Loucy (cell line): ENCODE measurements around the gene TSPEAR.

ENCODE experiments used
- EZH2phosphoT487 ChIP-seq: fragments of 200-600 bp; IDR thresholded peaks from 2 replicates; pipeline ENCODE4 v1.6.1; 2018; ENCODE audit warnings: antibody characterized with exemption, mild to moderate bottlenecking, moderate library complexity, borderline replicate concordance
- TF ChIP-seq, protein P1 (sequence below): fragments of 200-600 bp; sonication (generic); conservative IDR thresholded peaks from 2 replicates; pipeline ENCODE4 v1.5.1; 2014; ENCODE audit warnings: mild to moderate bottlenecking, antibody characterized with exemption, low read length

DNA sequence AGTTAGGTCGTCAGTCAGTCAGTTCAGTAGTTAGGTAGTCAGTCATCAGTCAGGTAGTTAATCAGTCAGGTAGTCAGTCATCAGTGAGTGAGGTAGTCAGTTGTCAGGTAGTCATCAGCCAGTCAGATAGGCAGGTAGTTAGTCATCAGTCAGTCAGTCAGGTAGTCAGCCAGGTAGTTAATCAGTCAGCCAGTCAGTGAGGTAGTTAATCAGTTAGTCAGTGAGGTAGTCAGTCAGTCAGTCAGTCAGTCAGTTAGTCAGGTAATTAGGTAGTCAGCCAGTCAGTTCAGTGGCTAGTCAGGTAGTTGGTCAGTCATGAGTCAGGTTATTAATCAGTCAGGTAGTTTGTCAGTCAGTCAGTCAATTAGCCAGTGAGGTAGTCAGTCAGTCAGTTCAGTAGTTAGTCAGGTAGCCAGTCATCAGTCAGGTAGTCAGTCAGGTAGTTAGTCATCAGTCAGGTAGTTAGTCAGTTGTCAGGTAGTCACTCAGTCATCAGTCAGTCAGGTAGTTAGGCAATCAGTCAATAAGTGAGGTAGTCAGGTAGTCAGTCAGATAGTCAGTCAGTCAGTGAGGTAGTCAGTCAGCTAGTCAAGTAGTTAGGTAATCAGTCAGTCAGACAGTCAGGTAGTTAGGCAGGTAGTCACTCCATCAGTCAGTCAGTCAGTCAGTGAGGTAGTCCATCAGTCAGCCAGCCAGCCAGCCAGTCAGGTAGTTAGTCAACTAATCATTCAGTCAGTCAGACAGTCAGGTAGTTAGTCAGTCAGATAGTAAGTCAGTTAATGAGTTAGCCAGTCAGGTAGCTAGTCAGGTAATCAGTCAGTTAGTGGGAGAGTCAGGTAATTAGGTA is 187.6 kb downstream of the TSPEAR start:
- TF ChIP-seq, protein P1, sequence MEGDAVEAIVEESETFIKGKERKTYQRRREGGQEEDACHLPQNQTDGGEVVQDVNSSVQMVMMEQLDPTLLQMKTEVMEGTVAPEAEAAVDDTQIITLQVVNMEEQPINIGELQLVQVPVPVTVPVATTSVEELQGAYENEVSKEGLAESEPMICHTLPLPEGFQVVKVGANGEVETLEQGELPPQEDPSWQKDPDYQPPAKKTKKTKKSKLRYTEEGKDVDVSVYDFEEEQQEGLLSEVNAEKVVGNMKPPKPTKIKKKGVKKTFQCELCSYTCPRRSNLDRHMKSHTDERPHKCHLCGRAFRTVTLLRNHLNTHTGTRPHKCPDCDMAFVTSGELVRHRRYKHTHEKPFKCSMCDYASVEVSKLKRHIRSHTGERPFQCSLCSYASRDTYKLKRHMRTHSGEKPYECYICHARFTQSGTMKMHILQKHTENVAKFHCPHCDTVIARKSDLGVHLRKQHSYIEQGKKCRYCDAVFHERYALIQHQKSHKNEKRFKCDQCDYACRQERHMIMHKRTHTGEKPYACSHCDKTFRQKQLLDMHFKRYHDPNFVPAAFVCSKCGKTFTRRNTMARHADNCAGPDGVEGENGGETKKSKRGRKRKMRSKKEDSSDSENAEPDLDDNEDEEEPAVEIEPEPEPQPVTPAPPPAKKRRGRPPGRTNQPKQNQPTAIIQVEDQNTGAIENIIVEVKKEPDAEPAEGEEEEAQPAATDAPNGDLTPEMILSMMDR = no peak
- no peak for TF ChIP-seq EZH2phosphoT487
